Endothelial cell of umbilical vein (primary cell): ENCODE results near the gene KCNMA1. TPM values are rescaled to one million over a fixed set of nuclear protein-coding genes. Genes with fewer than 3 reads are reported as not detected.

Experiments
- BruUV-seq: library from RNA; stranded (reverse); fragments of 400-500 nt; replicated peaks from 2 replicates; lab custom pipeline; 2021; lab: Mats Ljungman, UMichigan
- CTCF ChIA-PET: fragments of 300-600, 350-600 bp; sonication (Branson Sonifier 250); formaldehyde crosslinking; loops from one replicate; lab custom pipeline; 2021; ENCODE audit warnings: antibody characterized with exemption, inconsistent platforms; lab: Charles Lee
- POLR2A ChIA-PET: fragments of 300-600, 350-600 bp; sonication (Branson Sonifier 250); formaldehyde crosslinking; loops from one replicate; lab custom pipeline; 2021; ENCODE audit warnings: antibody characterized with exemption, inconsistent platforms; lab: Charles Lee
- DNase-seq: peaks from one replicate; pipeline ENCODE4 v3.0.0-alpha.2; 2011; ENCODE audit warnings: low read depth, low spot score
- FAIRE-seq: peaks from 2 replicates; lab custom pipeline; 2011; peaks lifted over from hg19 to GRCh38; lab: Jason Lieb, UNC
- H2AFZ ChIP-seq: 2 replicates; pipeline ENCODE4 v1.6.0; 2012; ENCODE audit warnings: low read depth, low read length, control low read depth, inconsistent platforms
- H3K27ac ChIP-seq: 2 replicates; pipeline ENCODE4 v1.5.1; 2011; ENCODE audit warnings: low read depth, mild to moderate bottlenecking, control low read depth, low read length, moderate library complexity; ENCODE audit not compliant: insufficient read depth
- H3K27me3 ChIP-seq, 2 experiments: 2 replicates each; pipeline versions ENCODE4 v1.6.0 to v1.6.1; 2011; ENCODE audit warnings: low read length in 2 of 2, mixed read lengths in 1 of 2; ENCODE audit not compliant: control insufficient read depth in 2 of 2, insufficient read depth in 2 of 2
- H3K36me3 ChIP-seq, 2 experiments: 2 replicates in 1 of 2; 3 replicates in 1 of 2; pipeline ENCODE4 v1.5.1; 2011; ENCODE audit warnings: low read length in 2 of 2, mild to moderate bottlenecking in 1 of 2, moderate library complexity in 1 of 2; ENCODE audit not compliant: control insufficient read depth in 2 of 2, insufficient read depth in 2 of 2; ENCODE audit errors: extremely low read depth in 1 of 2
- H3K4me1 ChIP-seq: 3 replicates; pipeline ENCODE4 v1.5.1; 2011; ENCODE audit warnings: mild to moderate bottlenecking, low read length; ENCODE audit not compliant: control insufficient read depth, insufficient read depth; ENCODE audit errors: extremely low read depth
- H3K4me2 ChIP-seq: 2 replicates; pipeline ENCODE4 v1.6.1; 2011; ENCODE audit warnings: low read length, control low read depth, mixed read lengths; ENCODE audit not compliant: insufficient read depth
- H3K4me3 ChIP-seq, 3 experiments: fragments of 200-600 bp in 1 of 3; sonication (generic), shearing (Covaris generic) in 1 of 3; replicated peaks in 1 of 3; 2 replicates each; pipeline ENCODE4 v1.5.1; 2011 to 2016; ENCODE audit warnings: control low read depth in 3 of 3, low read length in 3 of 3, mild to moderate bottlenecking in 2 of 3, inconsistent platforms in 1 of 3, low read depth in 1 of 3, moderate library complexity in 1 of 3; ENCODE audit not compliant: insufficient read depth in 1 of 3
- H3K79me2 ChIP-seq: 2 replicates; pipeline ENCODE4 v1.6.0; 2012; ENCODE audit warnings: low read length, inconsistent platforms; ENCODE audit not compliant: control insufficient read depth, insufficient read depth
- H3K9ac ChIP-seq: replicated peaks from 2 replicates; pipeline ENCODE3; 2011; ENCODE audit warnings: low read length, control low read depth; ENCODE audit not compliant: insufficient read depth; ENCODE audit errors: extremely low read depth
- H3K9me1 ChIP-seq: replicated peaks from 3 replicates; pipeline ENCODE4 v1.6.0; 2011; ENCODE audit warnings: mild to moderate bottlenecking, low read length; ENCODE audit not compliant: control insufficient read depth, insufficient read depth; ENCODE audit errors: extremely low read depth
- H3K9me3 ChIP-seq: replicated peaks from 2 replicates; pipeline ENCODE4 v1.5.1; 2012; ENCODE audit warnings: low read length, inconsistent platforms; ENCODE audit not compliant: control insufficient read depth, insufficient read depth
- H4K20me1 ChIP-seq: replicated peaks from 2 replicates; pipeline ENCODE3; 2011; ENCODE audit warnings: mild to moderate bottlenecking, low read length; ENCODE audit not compliant: control insufficient read depth, insufficient read depth; ENCODE audit errors: extremely low read depth
- CTCF ChIP-seq, 2 donors: IDR thresholded peaks; 1 replicate in 1 of 2; 2 replicates in 1 of 2; pipeline ENCODE4 v1.5.1; 2011; ENCODE audit warnings: low read length in 2 of 2, mild to moderate bottlenecking in 2 of 2, moderate library complexity in 2 of 2, control low read depth in 1 of 2, inconsistent platforms in 1 of 2, low read depth in 1 of 2; ENCODE audit not compliant: insufficient read depth in 1 of 2; ENCODE audit errors: extremely low read depth in 1 of 2
- EZH2 ChIP-seq: IDR thresholded peaks from 2 replicates; pipeline ENCODE4 v1.6.1; 2012; ENCODE audit warnings: borderline replicate concordance, low read depth, mild to moderate bottlenecking, moderate library complexity, low read length, inconsistent platforms; ENCODE audit not compliant: severe bottlenecking
- FOS ChIP-seq: IDR thresholded peaks from 2 replicates; pipeline ENCODE4 v1.6.1; 2011; ENCODE audit warnings: mild to moderate bottlenecking, low read length, moderate library complexity, borderline replicate concordance; ENCODE audit not compliant: insufficient read depth
- GATA2 ChIP-seq: IDR thresholded peaks from 2 replicates; pipeline ENCODE4 v1.7.0; 2011; ENCODE audit warnings: low read depth, mild to moderate bottlenecking, moderate library complexity, mixed read lengths, low read length; ENCODE audit not compliant: insufficient read length, insufficient read depth
- JUN ChIP-seq: IDR thresholded peaks from 2 replicates; pipeline ENCODE4 v1.6.1; 2011; ENCODE audit warnings: borderline replicate concordance, low read depth; ENCODE audit not compliant: insufficient read length, insufficient read depth
- MAX ChIP-seq: IDR thresholded peaks from 2 replicates; pipeline ENCODE4 v1.6.1; 2011; ENCODE audit not compliant: insufficient read depth, insufficient read length
- MYC ChIP-seq: IDR thresholded peaks from one replicate; pipeline ENCODE4 v1.6.1; 2011; ENCODE audit warnings: mild to moderate bottlenecking, low read depth, low read length
- POLR2A ChIP-seq: IDR thresholded peaks from 2 replicates; pipeline ENCODE4 v1.6.1; 2012; ENCODE audit warnings: low read depth, mild to moderate bottlenecking, control low read depth, low read length
- POLR2AphosphoS5 ChIP-seq: IDR thresholded peaks from 2 replicates; pipeline ENCODE4 v1.6.1; 2012; ENCODE audit warnings: low read depth, mild to moderate bottlenecking, control low read depth, low read length, moderate library complexity; ENCODE audit not compliant: insufficient read depth
- dilution Hi-C: fragments of 300-500 bp; cut with MboI; formaldehyde crosslinking; loops from one replicate; pipeline ENCODE4 v1.15.0; 2019; ENCODE audit warnings: low sequenced_read_pairs; ENCODE audit not compliant: extremely low pct_ligation_motif_present
- intact Hi-C: fragments of 100-400 bp; cut with micrococcal nuclease; formaldehyde crosslinking; loops from one replicate; pipeline ENCODE4 v1.10.0; 2022
- polyA plus RNA-seq, 4 experiments: library from polyadenylated mRNA; depleted of rRNA in 3 of 4; stranded (reverse) in 3 of 4; unstranded in 1 of 4; fragments of >200 nt; gene quantifications; 2 replicates each; pipeline versions ENCODE4 v1.2.1 to v1.2.3, GENCODE V29; 2011 to 2012; ENCODE audit warnings: missing spikeins in 1 of 4
- total RNA-seq: library from RNA; stranded (reverse); gene quantifications from 2 replicates; pipeline ENCODE4 v1.2.3, GENCODE V29; 2021

The KCNMA1 gene
- total and polyA plus RNA-seq, 2 donors (not counting 3 experiments of a cell fraction or from before 2014, with no cell fraction given): 0.10 to 0.82 TPM

GRCh38 chr10:77625379-77625778 is 12.2 kb downstream of the KCNMA1 start:
- Histone ChIP-seq H3K9me1 (no peaks in the 10 kb centered on the region), H3K4me1 (peaks cover 10% of the 10 kb centered on the region), H3K27ac (no peak overlapping the region), H4K20me1 (no peaks in the 10 kb centered on the region), H3K4me2 (no peak overlapping the region), H3K36me3 (no peaks in the 10 kb centered on the region), H3K4me3 (no peak overlapping the region), H3K9me3 (no peaks in the 10 kb centered on the region), H3K9ac (no peak overlapping the region), H3K27me3 (no peaks in the 10 kb centered on the region), H2AFZ (no peak overlapping the region), H3K79me2 (no peaks in the 10 kb centered on the region)
- intact Hi-C loops (no loop called here), dilution Hi-C loops (no loop called here)
- BruUV-seq: no TSS peak
- TF ChIP-seq CTCF (IDR thresholded peaks at IDR 0.05; ENCODE audit: extremely low read depth in 1 of 2, insufficient read depth in 1 of 2, low read depth in 1 of 2, low read length in 2 of 2) (no peak), POLR2A (no peak), FOS (no peak), POLR2AphosphoS5 (no peak), GATA2 (no peak), MYC (no peak), MAX (no peak), JUN (no peak), EZH2 (no peak)
- CTCF ChIA-PET: no interaction called here
- POLR2A ChIA-PET: no interaction called here
- FAIRE-seq (no peak), DNase-seq (no peak)
